Measurements from ENCODE around the gene FGFRL1.

The FGFRL1 gene

GRCh38 chr4:1009542-1010394 lies 1.7 kb upstream of the FGFRL1 start:
- DNase-seq = peak; percentile 49

GRCh38 chr4:1010395-1011021 lies 918 bp upstream of the FGFRL1 start:
- peak; percentile 69 for DNase-seq

GRCh38 chr4:1011666-1012033 lies 224 bp downstream of the FGFRL1 start:
- DNase-seq = no peak

- DNase-seq = peak; percentile 24
These were observed 761 bp downstream of the FGFRL1 start for GRCh38 chr4:1012034-1012739.

GRCh38 chr4:1013225-1014073 lies 2.0 kb downstream of the FGFRL1 start:
- no peak for DNase-seq

GRCh38 chr4:1014291-1015167 lies 3.1 kb downstream of the FGFRL1 start:
- no peak for DNase-seq

GRCh38 chr4:1015179-1015578 lies 3.8 kb downstream of the FGFRL1 start:
- DNase-seq = no peak

GRCh38 chr4:1015746-1016145 lies 4.3 kb downstream of the FGFRL1 start:
- no peak for DNase-seq

- no peak for DNase-seq
These were observed 5.8 kb downstream of the FGFRL1 start for GRCh38 chr4:1017211-1017610.

- no peak for DNase-seq
These were observed 6.3 kb downstream of the FGFRL1 start for GRCh38 chr4:1017706-1018105.

GRCh38 chr4:1018147-1019020 lies 7.0 kb downstream of the FGFRL1 start:
- no peak for DNase-seq

- DNase-seq = no peak
These were observed 7.9 kb downstream of the FGFRL1 start for GRCh38 chr4:1019320-1019719.

- DNase-seq = no peak
These were observed 8.5 kb downstream of the FGFRL1 start for GRCh38 chr4:1019729-1020470.

- DNase-seq = no peak
These were observed 10.1 kb downstream of the FGFRL1 start for GRCh38 chr4:1021386-1022050.

- no peak for DNase-seq
These were observed 10.8 kb downstream of the FGFRL1 start for GRCh38 chr4:1022051-1022738.

GRCh38 chr4:1022739-1023066 lies 11.3 kb downstream of the FGFRL1 start:
- DNase-seq = no peak

- DNase-seq = no peak
These were observed 11.7 kb downstream of the FGFRL1 start for GRCh38 chr4:1023075-1023640.

Data from fibroblast of skin of back (primary cell).